GM18505 (cell line): ENCODE results near the gene IL1RL2.

Experiments used
- ATAC-seq: cut with Tn5 transposase; IDR thresholded peaks from one replicate; pipeline ENCODE4 v1.9.1; 2021; ENCODE audit not compliant: unreplicated experiment
- POLR2A ChIP-seq: IDR thresholded peaks from 4 replicates; pipeline ENCODE4 v1.6.1; 2011; ENCODE audit warnings: borderline replicate concordance; ENCODE audit not compliant: insufficient read depth, insufficient read length; ENCODE audit errors: extremely low read depth

IL1RL2 gene

GRCh38 chr2:102235042-102235473 is 48.2 kb downstream of the IL1RL2 start:
- TF ChIP-seq POLR2A, result no peak
- no peak for ATAC-seq

- ATAC-seq, result no peak
- no peak for TF ChIP-seq POLR2A
Measured at GRCh38 chr2:102235491-102235890, 48.7 kb downstream of the IL1RL2 start.

GRCh38 chr2:102236132-102236531 is 49.3 kb downstream of the IL1RL2 start:
- no peak for TF ChIP-seq POLR2A
- ATAC-seq, result no peak

GRCh38 chr2:102237176-102237575 is 50.4 kb downstream of the IL1RL2 start:
- TF ChIP-seq POLR2A, result no peak
- ATAC-seq, result no peak

GRCh38 chr2:102238039-102238756 is 51.4 kb downstream of the IL1RL2 start:
- TF ChIP-seq POLR2A, result no peak
- no peak for ATAC-seq

GRCh38 chr2:102238778-102239177 is 52.0 kb downstream of the IL1RL2 start:
- TF ChIP-seq POLR2A, result no peak
- ATAC-seq, result no peak

- ATAC-seq, result no peak
Measured at GRCh38 chr2:102239344-102239743, 52.5 kb downstream of the IL1RL2 start.

GRCh38 chr2:102240640-102241370 is 54.0 kb downstream of the IL1RL2 start:
- TF ChIP-seq POLR2A, result no peak
- peak; percentile 86 for ATAC-seq

More at GRCh38 chr2:102239344-102239743, 52.5 kb downstream of the IL1RL2 start:
- TF ChIP-seq POLR2A, result no peak

- no peak for TF ChIP-seq POLR2A
- ATAC-seq, result no peak
Measured at GRCh38 chr2:102241616-102242305, 54.9 kb downstream of the IL1RL2 start.

GRCh38 chr2:102245266-102246151 is 58.7 kb downstream of the IL1RL2 start:
- ATAC-seq, result no peak
- TF ChIP-seq POLR2A, result no peak

- TF ChIP-seq POLR2A, result no peak
- ATAC-seq, result no peak
Measured at GRCh38 chr2:102250278-102250821, 63.5 kb downstream of the IL1RL2 start.

GRCh38 chr2:102251042-102251848 is 64.4 kb downstream of the IL1RL2 start:
- ATAC-seq, result peak; percentile 82
- TF ChIP-seq POLR2A, result no peak
